ENCODE measurements around the gene ABCA5. TPM values are rescaled to one million over a fixed set of nuclear protein-coding genes. Genes with fewer than 3 reads are reported as not detected.
A peak's percentile ranks its signal among the peaks of the same experiment; 100 is the strongest.

Gene ABCA5, protein sequence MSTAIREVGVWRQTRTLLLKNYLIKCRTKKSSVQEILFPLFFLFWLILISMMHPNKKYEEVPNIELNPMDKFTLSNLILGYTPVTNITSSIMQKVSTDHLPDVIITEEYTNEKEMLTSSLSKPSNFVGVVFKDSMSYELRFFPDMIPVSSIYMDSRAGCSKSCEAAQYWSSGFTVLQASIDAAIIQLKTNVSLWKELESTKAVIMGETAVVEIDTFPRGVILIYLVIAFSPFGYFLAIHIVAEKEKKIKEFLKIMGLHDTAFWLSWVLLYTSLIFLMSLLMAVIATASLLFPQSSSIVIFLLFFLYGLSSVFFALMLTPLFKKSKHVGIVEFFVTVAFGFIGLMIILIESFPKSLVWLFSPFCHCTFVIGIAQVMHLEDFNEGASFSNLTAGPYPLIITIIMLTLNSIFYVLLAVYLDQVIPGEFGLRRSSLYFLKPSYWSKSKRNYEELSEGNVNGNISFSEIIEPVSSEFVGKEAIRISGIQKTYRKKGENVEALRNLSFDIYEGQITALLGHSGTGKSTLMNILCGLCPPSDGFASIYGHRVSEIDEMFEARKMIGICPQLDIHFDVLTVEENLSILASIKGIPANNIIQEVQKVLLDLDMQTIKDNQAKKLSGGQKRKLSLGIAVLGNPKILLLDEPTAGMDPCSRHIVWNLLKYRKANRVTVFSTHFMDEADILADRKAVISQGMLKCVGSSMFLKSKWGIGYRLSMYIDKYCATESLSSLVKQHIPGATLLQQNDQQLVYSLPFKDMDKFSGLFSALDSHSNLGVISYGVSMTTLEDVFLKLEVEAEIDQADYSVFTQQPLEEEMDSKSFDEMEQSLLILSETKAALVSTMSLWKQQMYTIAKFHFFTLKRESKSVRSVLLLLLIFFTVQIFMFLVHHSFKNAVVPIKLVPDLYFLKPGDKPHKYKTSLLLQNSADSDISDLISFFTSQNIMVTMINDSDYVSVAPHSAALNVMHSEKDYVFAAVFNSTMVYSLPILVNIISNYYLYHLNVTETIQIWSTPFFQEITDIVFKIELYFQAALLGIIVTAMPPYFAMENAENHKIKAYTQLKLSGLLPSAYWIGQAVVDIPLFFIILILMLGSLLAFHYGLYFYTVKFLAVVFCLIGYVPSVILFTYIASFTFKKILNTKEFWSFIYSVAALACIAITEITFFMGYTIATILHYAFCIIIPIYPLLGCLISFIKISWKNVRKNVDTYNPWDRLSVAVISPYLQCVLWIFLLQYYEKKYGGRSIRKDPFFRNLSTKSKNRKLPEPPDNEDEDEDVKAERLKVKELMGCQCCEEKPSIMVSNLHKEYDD (N-terminal part only)
- 15.6 TPM for polyA plus RNA-seq (2012; ENCODE audit: low read depth, missing spikeins)

DNA sequence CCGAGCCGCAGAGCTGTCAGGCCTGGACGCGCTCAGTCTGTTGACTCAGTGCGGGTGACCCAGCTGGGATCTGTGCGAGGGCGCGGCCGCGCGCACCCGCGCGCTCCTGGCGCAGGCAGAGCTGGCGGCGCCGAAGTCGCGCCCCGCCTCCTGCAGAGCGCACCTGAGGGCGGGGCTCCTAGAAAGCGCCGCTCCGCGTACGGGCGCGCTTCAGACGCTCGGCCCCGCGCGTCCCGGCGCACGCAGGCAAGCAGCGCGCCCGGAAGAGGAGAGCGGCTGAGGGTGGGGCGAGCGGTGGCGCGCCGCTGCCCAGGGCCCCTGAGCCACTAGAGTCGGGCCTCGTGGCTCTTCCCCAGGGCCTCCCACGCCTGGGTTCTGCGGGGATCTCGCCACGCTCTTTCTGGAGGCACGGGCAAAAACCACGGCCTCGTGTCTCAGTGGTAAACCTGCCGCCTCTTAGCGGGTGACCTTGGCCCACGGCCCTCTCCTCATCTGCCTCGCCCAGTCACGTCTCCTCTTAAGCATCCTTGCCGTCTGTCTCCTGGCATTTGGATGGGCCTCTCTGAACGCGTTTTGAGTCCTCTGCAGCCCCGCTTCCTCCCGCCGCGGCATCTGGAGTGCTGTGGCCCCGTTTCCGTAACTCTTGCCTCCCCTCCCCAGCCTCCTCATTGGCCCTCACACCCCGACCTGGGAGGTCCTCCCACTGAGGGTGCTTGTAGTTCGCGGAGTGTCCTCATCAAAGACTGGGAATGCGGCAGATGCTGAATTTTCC is at the start of gene ABCA5:
TSS of gene ABCA5 (minus strand) at position 74 of the 772 bp plus-strand sequence. CDS start 12,718 bp downstream, outside the sequence.
- peak; percentile 92 for TF ChIP-seq POLR2AphosphoS5 (IDR thresholded peaks at IDR 0.05; ENCODE audit: low read depth, low read length)
- 0 out of 2 replicates have a peak, but pooled peaks have one; percentile 15 for TF ChIP-seq SPI1 (IDR thresholded peaks at IDR 0.05; ENCODE audit: low read depth, low read length)
- TF ChIP-seq TAF1 (IDR thresholded peaks at IDR 0.05; ENCODE audit: low read depth, low read length) = peak; percentile 83
- peak; percentile 88 for TF ChIP-seq POLR2A (IDR thresholded peaks at IDR 0.05; ENCODE audit: low read depth, low read length)
- TF ChIP-seq PAX5 (IDR thresholded peaks at IDR 0.05; ENCODE audit: insufficient read depth, low read length, severe bottlenecking) = peak; percentile 45
- no peak for TF ChIP-seq POU2F2 (IDR thresholded peaks at IDR 0.05; ENCODE audit: low read depth, low read length)
- DNase-seq (ENCODE audit: insufficient read length, low spot score) (peak; percentile 88), FAIRE-seq (peak; percentile 98)

DNA sequence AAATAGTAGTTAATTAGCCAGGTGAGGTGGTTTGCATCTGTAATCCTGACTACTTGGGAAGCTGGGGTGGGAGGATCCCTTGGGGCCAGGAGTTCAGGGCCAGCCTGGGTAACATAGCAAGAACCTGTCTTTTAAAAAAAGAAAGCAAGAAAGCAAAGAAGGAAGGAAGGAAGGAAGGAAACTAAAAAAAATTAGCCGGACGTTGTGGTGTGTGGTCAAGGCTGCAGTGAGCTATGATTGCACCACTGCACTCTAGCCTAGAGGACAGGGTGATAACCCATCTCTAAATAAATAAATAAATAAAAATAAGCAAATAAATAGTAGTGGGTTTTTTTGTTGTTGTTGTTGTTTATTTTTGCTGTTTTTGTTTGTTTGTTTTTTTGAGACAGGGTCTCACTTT is 48.3 kb upstream of the ABCA5 start:
- TF ChIP-seq SPI1 (IDR thresholded peaks at IDR 0.05; ENCODE audit: low read depth, low read length) (no peak), PAX5 (IDR thresholded peaks at IDR 0.05; ENCODE audit: insufficient read depth, low read length, severe bottlenecking) (no peak), POLR2A (IDR thresholded peaks at IDR 0.05; ENCODE audit: low read depth, low read length) (no peak), POU2F2 (IDR thresholded peaks at IDR 0.05; ENCODE audit: low read depth, low read length) (no peak), TAF1 (IDR thresholded peaks at IDR 0.05; ENCODE audit: low read depth, low read length) (no peak), POLR2AphosphoS5 (IDR thresholded peaks at IDR 0.05; ENCODE audit: low read depth, low read length) (no peak)
- no peak for DNase-seq (ENCODE audit: insufficient read length, low spot score)
- no peak for FAIRE-seq

DNA sequence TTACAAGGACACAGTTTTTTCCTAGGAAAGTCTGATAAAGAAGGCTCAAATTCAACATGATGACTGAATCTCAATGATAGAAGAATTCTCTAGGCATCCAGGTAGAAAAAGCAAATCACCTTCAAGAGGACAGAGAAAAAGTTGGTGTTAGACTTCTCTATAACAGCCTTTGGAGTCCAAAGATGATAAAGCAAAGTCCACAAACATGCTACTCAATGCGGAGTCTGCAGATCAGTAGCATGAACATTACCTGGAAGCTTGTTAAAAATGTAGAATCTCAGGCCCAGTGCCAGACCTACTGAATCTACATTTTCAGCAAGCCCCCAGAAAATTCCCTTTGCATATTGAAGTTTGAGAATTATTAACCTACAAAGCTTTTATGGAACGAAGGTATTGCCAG is 46.1 kb upstream of the ABCA5 start:
- no peak for DNase-seq (ENCODE audit: insufficient read length, low spot score)
- FAIRE-seq = no peak
- TF ChIP-seq SPI1 (IDR thresholded peaks at IDR 0.05; ENCODE audit: low read depth, low read length) (no peak), TAF1 (IDR thresholded peaks at IDR 0.05; ENCODE audit: low read depth, low read length) (no peak), POLR2AphosphoS5 (IDR thresholded peaks at IDR 0.05; ENCODE audit: low read depth, low read length) (no peak), POU2F2 (IDR thresholded peaks at IDR 0.05; ENCODE audit: low read depth, low read length) (no peak), PAX5 (IDR thresholded peaks at IDR 0.05; ENCODE audit: insufficient read depth, low read length, severe bottlenecking) (no peak), POLR2A (IDR thresholded peaks at IDR 0.05; ENCODE audit: low read depth, low read length) (no peak)

DNA sequence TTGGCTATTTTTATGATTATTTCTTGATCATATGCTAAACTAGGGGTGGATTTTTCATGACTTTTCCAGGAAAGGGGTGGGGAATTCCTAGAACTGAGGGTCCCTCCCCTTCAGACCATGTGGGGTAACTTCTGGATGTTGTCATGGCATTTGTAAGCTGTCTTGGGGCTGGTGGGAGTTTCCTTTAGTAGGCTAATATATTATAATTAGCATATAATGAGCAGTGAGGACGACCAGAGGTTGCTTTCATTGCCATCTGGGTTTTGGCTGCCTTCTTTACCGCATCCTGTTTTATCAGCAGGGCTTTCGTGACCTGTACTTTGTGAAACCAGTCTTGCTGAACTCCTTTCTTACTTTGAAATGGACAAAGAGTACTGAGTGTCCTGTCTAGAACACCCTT is 40.4 kb upstream of the ABCA5 start:
- DNase-seq (ENCODE audit: insufficient read length, low spot score) = peak; percentile 19
- TF ChIP-seq SPI1 (IDR thresholded peaks at IDR 0.05; ENCODE audit: low read depth, low read length) (no peak), POU2F2 (IDR thresholded peaks at IDR 0.05; ENCODE audit: low read depth, low read length) (no peak), POLR2A (IDR thresholded peaks at IDR 0.05; ENCODE audit: low read depth, low read length) (no peak), POLR2AphosphoS5 (IDR thresholded peaks at IDR 0.05; ENCODE audit: low read depth, low read length) (no peak), PAX5 (IDR thresholded peaks at IDR 0.05; ENCODE audit: insufficient read depth, low read length, severe bottlenecking) (no peak), TAF1 (IDR thresholded peaks at IDR 0.05; ENCODE audit: low read depth, low read length) (no peak)
- FAIRE-seq = peak; percentile 91

DNA sequence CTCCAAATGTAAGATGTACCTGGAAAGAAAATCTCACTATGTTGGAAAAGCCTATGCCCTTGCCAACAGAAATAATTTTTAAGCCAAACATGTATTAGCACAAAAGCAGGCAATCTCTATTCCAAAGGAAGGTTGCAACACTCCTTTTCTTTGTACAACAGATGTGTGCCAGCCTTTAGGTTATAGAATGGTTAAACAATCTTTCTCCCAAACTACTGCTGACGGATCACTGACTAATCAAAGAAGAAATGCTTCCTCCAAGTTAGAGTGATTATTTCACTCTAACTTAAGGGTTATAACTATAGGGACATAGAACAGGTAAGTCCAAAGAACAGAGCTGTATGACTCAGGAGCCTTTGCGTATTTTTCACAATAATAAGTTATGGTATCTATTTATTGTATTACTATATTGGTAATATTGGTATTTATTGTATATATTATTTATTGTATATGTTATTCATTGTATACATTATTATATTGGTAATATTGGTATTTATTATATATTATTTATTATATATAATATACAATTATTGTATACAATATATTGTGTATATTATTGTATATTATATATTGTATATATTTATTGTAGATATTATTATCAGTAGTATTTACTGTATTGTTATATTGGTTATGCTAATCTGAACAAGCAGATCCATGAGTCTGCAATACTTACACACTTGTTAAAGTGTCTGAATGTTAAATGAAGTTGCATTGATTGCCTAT is 36.7 kb upstream of the ABCA5 start:
- no peak for TF ChIP-seq POLR2A (IDR thresholded peaks at IDR 0.05; ENCODE audit: low read depth, low read length)
- DNase-seq (ENCODE audit: insufficient read length, low spot score) (no peak), FAIRE-seq (no peak)

DNA sequence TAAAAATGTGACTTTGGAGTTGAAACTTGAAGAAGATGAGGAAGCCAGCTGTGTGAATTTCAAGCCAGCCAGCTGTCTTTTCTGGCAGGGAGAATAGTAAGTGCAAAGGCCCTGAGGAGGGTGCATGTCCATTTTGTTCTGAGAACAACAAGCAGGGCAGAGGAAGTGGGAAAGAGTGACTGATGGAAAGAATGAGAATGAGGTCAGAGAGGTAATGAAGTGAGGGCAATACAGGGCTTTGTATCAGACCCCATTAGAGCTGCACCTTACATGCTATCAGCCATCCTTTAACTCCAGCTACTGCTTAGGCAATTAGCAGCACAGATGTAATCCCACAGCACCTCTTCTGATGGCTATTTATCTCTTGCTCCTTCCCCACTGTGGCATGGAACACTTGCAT is 34.2 kb upstream of the ABCA5 start:
- TF ChIP-seq POU2F2 (IDR thresholded peaks at IDR 0.05; ENCODE audit: low read depth, low read length) (no peak), POLR2AphosphoS5 (IDR thresholded peaks at IDR 0.05; ENCODE audit: low read depth, low read length) (no peak), POLR2A (IDR thresholded peaks at IDR 0.05; ENCODE audit: low read depth, low read length) (no peak), TAF1 (IDR thresholded peaks at IDR 0.05; ENCODE audit: low read depth, low read length) (no peak), PAX5 (IDR thresholded peaks at IDR 0.05; ENCODE audit: insufficient read depth, low read length, severe bottlenecking) (no peak), SPI1 (IDR thresholded peaks at IDR 0.05; ENCODE audit: low read depth, low read length) (peak; percentile 53)
- FAIRE-seq (peak; percentile 51), DNase-seq (ENCODE audit: insufficient read length, low spot score) (no peak)

DNA sequence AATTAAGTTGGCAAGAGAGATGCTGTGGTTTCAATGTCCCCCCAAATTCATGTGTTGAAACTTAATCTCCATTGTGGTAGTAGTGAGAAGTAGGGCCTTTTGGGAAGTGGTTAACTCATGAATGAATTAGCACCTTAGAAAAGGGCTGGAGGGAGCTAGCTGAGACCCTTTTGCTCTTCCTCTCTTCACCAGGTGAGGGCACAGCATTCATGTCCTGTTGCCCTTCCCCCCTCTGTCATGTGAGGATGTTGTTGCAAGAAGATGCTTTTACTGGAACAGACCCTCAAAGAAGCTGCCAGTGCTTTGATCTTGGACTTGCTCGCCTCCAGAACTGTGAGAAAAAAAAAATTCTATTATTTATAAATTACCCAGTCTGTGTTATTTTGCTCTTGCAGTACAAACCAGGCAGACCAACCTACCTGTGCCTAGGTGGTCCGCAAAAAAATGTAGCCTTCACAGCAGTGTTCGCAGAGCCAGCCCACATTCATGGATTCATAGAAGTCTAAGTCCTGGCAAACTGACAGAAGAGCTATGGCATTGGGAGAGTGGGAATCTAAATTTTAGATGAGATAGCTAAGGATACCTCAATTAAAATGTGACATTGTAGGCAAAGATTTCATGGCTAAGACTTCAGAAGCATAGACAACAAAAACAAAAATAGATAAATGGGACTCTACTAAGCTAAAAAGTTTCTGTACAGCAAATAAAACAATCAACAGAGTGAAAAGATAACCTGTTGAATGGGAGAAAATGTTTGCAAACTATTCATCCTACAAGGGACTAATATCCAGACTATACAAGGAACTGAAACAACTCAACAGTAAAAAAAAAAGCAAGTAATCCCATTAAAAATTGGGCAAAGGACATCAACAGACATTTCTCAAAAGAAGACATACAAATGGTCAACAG is 32.0 kb upstream of the ABCA5 start:
- DNase-seq (ENCODE audit: insufficient read length, low spot score) = no peak
- peak; percentile 43 for FAIRE-seq
- TF ChIP-seq SPI1 (IDR thresholded peaks at IDR 0.05; ENCODE audit: low read depth, low read length) = no peak; the same call in 1 of the 2 replicates
- no peak for TF ChIP-seq POLR2A (IDR thresholded peaks at IDR 0.05; ENCODE audit: low read depth, low read length)
- TF ChIP-seq PAX5 (IDR thresholded peaks at IDR 0.05; ENCODE audit: insufficient read depth, low read length, severe bottlenecking) = no peak
- no peak for TF ChIP-seq TAF1 (IDR thresholded peaks at IDR 0.05; ENCODE audit: low read depth, low read length)
- no peak for TF ChIP-seq POLR2AphosphoS5 (IDR thresholded peaks at IDR 0.05; ENCODE audit: low read depth, low read length)
- TF ChIP-seq POU2F2 (IDR thresholded peaks at IDR 0.05; ENCODE audit: low read depth, low read length) = no peak

All from GM12891 (cell line).